ENCODE results near the gene DMPK.

- TF ChIP-seq POLR2A (IDR thresholded peaks at IDR 0.05; ENCODE audit: low read depth, low read length) (no peak), POLR2AphosphoS5 (IDR thresholded peaks at IDR 0.05; ENCODE audit: low read depth, low read length) (no peak), TAF1 (IDR thresholded peaks at IDR 0.05; ENCODE audit: low read depth, low read length) (no peak)
Measured at GRCh38 chr19:45742969-45743368, 39.3 kb downstream of the DMPK start.
